Measurements from ENCODE around the gene BTBD7. TPM values are rescaled to one million over a fixed set of nuclear protein-coding genes. Genes with fewer than 3 reads are reported as not detected.

Gene BTBD7
- total RNA-seq, 2 donors from 2014 or later: 16.3 to 25.1 TPM

DNA sequence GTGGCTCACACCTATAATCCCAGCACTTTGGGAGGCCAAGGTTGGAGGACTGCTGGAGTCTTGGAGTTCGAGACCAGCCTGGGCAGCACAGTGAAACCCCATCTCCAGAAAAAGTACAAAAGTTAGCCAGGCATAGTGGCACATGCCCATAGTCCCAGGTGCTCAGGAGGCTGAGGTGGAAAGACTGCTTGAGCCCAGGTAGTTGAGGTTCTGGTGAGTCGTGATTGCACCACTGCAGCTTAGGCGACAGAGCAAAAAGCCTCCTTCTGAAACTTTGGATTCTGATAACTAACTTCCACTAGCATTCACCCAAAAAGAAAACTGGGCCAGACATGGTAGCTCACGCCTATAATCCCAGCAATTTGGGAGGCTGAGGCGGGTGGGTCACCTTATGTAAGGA is 6.6 kb downstream of the BTBD7 start:
- H3K27me3 ChIP-seq: no peaks in the 10 kb centered on the region
- H3K4me1 ChIP-seq: peaks cover 46% of the 10 kb centered on the region
- H3K4me3 ChIP-seq: no peak overlapping the region
- no peaks in the 10 kb centered on the region for H3K36me3 ChIP-seq (replicated peaks in 1 of 2; ENCODE audit: insufficient read depth in 1 of 2, low read depth in 2 of 2)
- 93 to 95% methylated on average over 5 of the region's 5 CpGs for WGBS, 2 donors
- no peaks in the 10 kb centered on the region for H3K9me3 ChIP-seq
- no peak overlapping the region for H3K27ac ChIP-seq
- DNase-seq (no peak), ATAC-seq (no peak)
- intact Hi-C loops (cut with DNase I): no loop called here
- TF ChIP-seq, protein P1, sequence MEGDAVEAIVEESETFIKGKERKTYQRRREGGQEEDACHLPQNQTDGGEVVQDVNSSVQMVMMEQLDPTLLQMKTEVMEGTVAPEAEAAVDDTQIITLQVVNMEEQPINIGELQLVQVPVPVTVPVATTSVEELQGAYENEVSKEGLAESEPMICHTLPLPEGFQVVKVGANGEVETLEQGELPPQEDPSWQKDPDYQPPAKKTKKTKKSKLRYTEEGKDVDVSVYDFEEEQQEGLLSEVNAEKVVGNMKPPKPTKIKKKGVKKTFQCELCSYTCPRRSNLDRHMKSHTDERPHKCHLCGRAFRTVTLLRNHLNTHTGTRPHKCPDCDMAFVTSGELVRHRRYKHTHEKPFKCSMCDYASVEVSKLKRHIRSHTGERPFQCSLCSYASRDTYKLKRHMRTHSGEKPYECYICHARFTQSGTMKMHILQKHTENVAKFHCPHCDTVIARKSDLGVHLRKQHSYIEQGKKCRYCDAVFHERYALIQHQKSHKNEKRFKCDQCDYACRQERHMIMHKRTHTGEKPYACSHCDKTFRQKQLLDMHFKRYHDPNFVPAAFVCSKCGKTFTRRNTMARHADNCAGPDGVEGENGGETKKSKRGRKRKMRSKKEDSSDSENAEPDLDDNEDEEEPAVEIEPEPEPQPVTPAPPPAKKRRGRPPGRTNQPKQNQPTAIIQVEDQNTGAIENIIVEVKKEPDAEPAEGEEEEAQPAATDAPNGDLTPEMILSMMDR (IDR thresholded peaks at IDR 0.05): no peak
- TF ChIP-seq POLR2A (IDR thresholded peaks at IDR 0.05): no peak

DNA sequence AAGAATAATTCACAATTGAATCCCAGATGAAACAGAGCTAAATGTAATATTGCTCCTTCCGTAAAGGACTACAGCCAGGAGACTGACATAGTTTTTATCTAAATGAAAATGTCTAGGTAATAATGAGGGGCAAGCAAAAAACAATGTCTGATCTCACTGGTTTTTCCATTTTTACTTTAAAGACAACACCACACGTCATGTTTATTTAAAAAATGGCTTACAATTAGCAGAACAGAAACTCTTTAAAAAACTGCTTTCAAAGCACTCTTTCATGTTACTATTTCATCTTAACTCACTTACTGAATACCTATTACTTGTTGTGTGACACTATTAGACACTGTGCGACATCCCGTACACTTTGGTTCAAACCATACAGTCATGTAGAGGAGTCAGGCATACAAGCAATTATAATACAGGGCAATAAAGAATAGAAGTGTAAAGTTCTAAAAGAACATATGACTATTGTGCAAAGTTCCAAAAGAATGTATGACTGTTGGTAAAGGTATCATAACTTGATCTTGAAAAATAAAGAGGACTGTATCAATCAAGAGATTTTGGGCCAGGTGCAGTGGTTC is 9.1 kb downstream of the BTBD7 start:
- Histone ChIP-seq H3K27ac (no peak overlapping the region), H3K4me1 (peaks cover 32% of the 10 kb centered on the region), H3K4me3 (no peak overlapping the region), H3K36me3 (replicated peaks in 1 of 2; ENCODE audit: insufficient read depth in 1 of 2, low read depth in 2 of 2) (no peaks in the 10 kb centered on the region), H3K9me3 (no peaks in the 10 kb centered on the region), H3K27me3 (no peaks in the 10 kb centered on the region)
- ATAC-seq (no peak), DNase-seq (no peak)
- TF ChIP-seq, protein P1 (IDR thresholded peaks at IDR 0.05): no peak
- TF ChIP-seq POLR2A (IDR thresholded peaks at IDR 0.05): no peak
- WGBS, 2 donors: 88 to 97% methylated on average over 4 of the region's 4 CpGs
- intact Hi-C loops (cut with DNase I): no loop called here

DNA sequence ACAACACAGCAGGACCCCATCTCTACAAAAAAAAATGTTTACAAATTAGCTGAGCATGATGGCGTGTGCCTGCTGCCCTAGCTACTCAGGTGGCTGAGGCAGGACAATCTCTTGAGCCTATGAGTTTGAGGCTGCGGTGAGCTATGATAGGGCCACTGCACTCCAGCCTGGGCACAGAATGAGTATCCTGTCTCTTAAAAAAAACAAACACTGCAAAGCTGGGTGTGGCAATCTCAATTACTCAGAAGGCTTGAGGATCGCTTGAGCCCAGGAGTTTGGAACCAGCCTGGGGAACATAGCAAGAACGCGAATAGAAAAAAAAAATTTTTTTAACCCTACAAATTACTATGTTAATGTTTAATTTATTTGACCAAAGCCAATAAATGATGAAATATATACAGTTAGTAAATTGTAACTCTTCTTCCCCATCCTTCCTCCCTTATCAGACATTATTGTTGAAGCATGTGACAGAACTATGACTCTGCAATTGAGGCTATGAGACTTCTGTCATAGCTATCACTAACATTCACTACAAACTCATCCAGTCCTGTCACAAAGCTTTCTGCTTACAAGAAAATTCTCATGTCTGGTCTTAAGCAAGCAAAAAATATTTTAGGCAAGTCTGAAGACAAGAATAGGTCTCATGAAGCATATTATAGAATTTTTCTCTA is 9.8 kb downstream of the BTBD7 start:
- Histone ChIP-seq H3K27ac (no peak overlapping the region), H3K36me3 (replicated peaks in 1 of 2; ENCODE audit: insufficient read depth in 1 of 2, low read depth in 2 of 2) (no peaks in the 10 kb centered on the region), H3K4me1 (peaks cover 30% of the 10 kb centered on the region), H3K27me3 (no peaks in the 10 kb centered on the region), H3K9me3 (no peaks in the 10 kb centered on the region), H3K4me3 (no peak overlapping the region)
- ATAC-seq (no peak), DNase-seq (no peak)
- 85 to 92% methylated on average over 5 of the region's 5 CpGs for WGBS, 2 donors
- intact Hi-C loops (cut with DNase I): no loop called here
- TF ChIP-seq, protein P1 (IDR thresholded peaks at IDR 0.05): no peak
- no peak for TF ChIP-seq POLR2A (IDR thresholded peaks at IDR 0.05)

DNA sequence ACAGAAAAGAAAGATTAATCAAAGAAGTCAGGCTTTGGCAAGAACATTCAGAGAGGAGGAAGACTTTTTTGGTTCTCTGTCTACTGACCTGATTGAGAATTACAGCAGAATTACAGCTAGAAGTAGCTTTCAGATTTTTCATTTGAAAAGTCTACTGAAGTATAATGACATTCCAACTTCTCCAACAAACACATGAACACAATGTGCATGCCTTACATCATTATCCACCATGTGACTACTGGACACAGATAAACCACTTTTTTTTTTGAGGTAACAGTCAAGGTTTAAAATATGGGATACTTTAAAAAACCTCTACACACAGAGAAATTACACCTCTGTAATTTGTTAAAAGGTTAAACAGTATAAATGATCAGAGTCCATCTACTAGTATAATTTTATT is 12.3 kb downstream of the BTBD7 start:
- no peaks in the 10 kb centered on the region for H3K27me3 ChIP-seq
- H3K27ac ChIP-seq: no peak overlapping the region
- H3K4me1 ChIP-seq: peaks cover 30% of the 10 kb centered on the region
- DNase-seq: no peak
- no peaks in the 10 kb centered on the region for H3K9me3 ChIP-seq
- intact Hi-C loops (cut with DNase I): no loop called here
- TF ChIP-seq POLR2A (IDR thresholded peaks at IDR 0.05): no peak
- H3K4me3 ChIP-seq: no peak overlapping the region
- ATAC-seq: no peak
- no peaks in the 10 kb centered on the region for H3K36me3 ChIP-seq (replicated peaks in 1 of 2; ENCODE audit: insufficient read depth in 1 of 2, low read depth in 2 of 2)

DNA sequence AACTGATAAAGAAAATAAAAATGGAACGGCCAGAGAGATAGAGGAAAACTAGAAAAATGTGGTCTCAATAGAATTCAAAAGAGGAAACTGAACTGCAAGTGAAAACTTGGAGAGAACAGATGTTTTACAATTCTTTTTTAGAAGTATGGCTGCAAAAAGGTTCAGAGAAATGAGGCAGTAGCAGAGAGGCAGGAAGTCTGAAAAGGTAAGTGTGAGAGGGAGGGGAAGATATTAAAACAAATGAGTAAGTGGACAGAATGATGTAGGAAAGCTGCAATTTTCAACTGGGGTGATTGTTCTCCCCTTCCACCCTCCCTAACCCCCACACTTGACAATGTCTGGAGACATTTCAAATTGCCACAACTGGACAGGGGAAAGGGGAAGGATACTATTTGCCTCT is 12.9 kb downstream of the BTBD7 start:
- intact Hi-C loops (cut with DNase I): no loop called here

More for the DNA sequence above, 12.9 kb downstream of the BTBD7 start:
- Histone ChIP-seq H3K27me3 (no peaks in the 10 kb centered on the region), H3K4me3 (no peak overlapping the region), H3K27ac (no peak overlapping the region), H3K36me3 (replicated peaks in 1 of 2; ENCODE audit: insufficient read depth in 1 of 2, low read depth in 2 of 2) (no peaks in the 10 kb centered on the region), H3K9me3 (no peaks in the 10 kb centered on the region), H3K4me1 (peaks cover 30% of the 10 kb centered on the region)
- TF ChIP-seq POLR2A (IDR thresholded peaks at IDR 0.05): no peak
- TF ChIP-seq, protein P1 (IDR thresholded peaks at IDR 0.05): no peak
- DNase-seq (no peak), ATAC-seq (no peak)
- 50 to 63% methylated on average over 1 of the region's 1 CpG for WGBS, 2 donors
